WTC11 (cell line): ENCODE measurements around the gene PDE6D. TPM values are rescaled to one million over a fixed set of nuclear protein-coding genes. Genes with fewer than 3 reads are reported as not detected.
A peak's percentile ranks its signal among the peaks of the same experiment; 100 is the strongest.

Experiments
- ATAC-seq: fragments of 200-7000 bp; cut with Tn5 transposase; 2 replicates; pipeline ENCODE4 v1.10.0; 2021; ENCODE audit warnings: mild to moderate bottlenecking, moderate library complexity
- CTCF ChIA-PET: fragments of 300-600 bp; sonication (Branson Sonifier 250); formaldehyde crosslinking; loops from one replicate; lab custom pipeline; 2021; ENCODE audit warnings: antibody characterized with exemption; lab: Charles Lee
- POLR2A ChIA-PET: fragments of 350-600 bp; sonication (Branson Sonifier 250); formaldehyde crosslinking; loops from one replicate; lab custom pipeline; 2021; ENCODE audit warnings: antibody characterized with exemption; lab: Charles Lee
- DNase-seq: peaks from one replicate; pipeline ENCODE4 v3.0.0; 2021; ENCODE audit warnings: low spot score
- H3K27ac Mint-ChIP-seq: 2 replicates; pipeline ENCODE4 v1.8.0; 2021; ENCODE audit warnings: mixed read lengths
- H3K27me3 Mint-ChIP-seq: 2 replicates; pipeline ENCODE4 v1.8.0; 2021; ENCODE audit warnings: low read depth, mild to moderate bottlenecking, moderate library complexity, mixed read lengths
- H3K36me3 Mint-ChIP-seq: 2 replicates; pipeline ENCODE4 v1.8.0; 2021; ENCODE audit warnings: mixed read lengths
- H3K4me1 Mint-ChIP-seq: 2 replicates; pipeline ENCODE4 v1.8.0; 2022; ENCODE audit warnings: mixed read lengths
- H3K4me3 Mint-ChIP-seq: 2 replicates; pipeline ENCODE4 v1.8.0; 2021; ENCODE audit warnings: mild to moderate bottlenecking, moderate library complexity, mixed read lengths
- H3K9me3 Mint-ChIP-seq: 2 replicates; pipeline ENCODE4 v1.8.0; 2021; ENCODE audit warnings: mixed read lengths
- CBFB ChIP-seq: sonication (generic); formaldehyde crosslinking; IDR thresholded peaks from 2 replicates; pipeline ENCODE4 v1.8.1; 2022; ENCODE audit warnings: mild to moderate bottlenecking, low read depth, missing genetic modification reagents
- CREM ChIP-seq: sonication (generic); formaldehyde crosslinking; IDR thresholded peaks from 2 replicates; pipeline ENCODE4 v1.8.1; 2022; ENCODE audit warnings: mild to moderate bottlenecking, missing genetic modification reagents, moderate library complexity
- ELF4 ChIP-seq: sonication (generic); formaldehyde crosslinking; IDR thresholded peaks from 2 replicates; pipeline ENCODE4 v1.8.1; 2022; ENCODE audit warnings: low read depth, mild to moderate bottlenecking, moderate library complexity, missing genetic modification reagents
- FOXJ3 ChIP-seq: sonication (generic); formaldehyde crosslinking; IDR thresholded peaks from 2 replicates; pipeline ENCODE4 v1.9.0; 2021; ENCODE audit warnings: missing genetic modification reagents, mild to moderate bottlenecking, borderline replicate concordance
- FOXK1 ChIP-seq: sonication (generic); formaldehyde crosslinking; IDR thresholded peaks from 2 replicates; pipeline ENCODE4 v1.8.0; 2022; ENCODE audit warnings: mild to moderate bottlenecking, moderate library complexity, missing genetic modification reagents
- FOXP1 ChIP-seq: sonication (generic); formaldehyde crosslinking; IDR thresholded peaks from 2 replicates; pipeline ENCODE4 v1.8.0; 2022; ENCODE audit warnings: missing genetic modification reagents, mild to moderate bottlenecking, moderate library complexity, borderline replicate concordance
- GABPB1 ChIP-seq: sonication (generic); formaldehyde crosslinking; IDR thresholded peaks from 2 replicates; pipeline ENCODE4 v1.8.1; 2023; ENCODE audit warnings: mild to moderate bottlenecking, missing genetic modification reagents
- GRHL2 ChIP-seq: fragments of 250-450 bp; sonication (Bioruptor Pico); IDR thresholded peaks from 2 replicates; pipeline ENCODE4 v1.8.0; 2022; ENCODE audit warnings: mild to moderate bottlenecking, moderate library complexity; ENCODE audit not compliant: insufficient replicate concordance, severe bottlenecking
- HMGA2 ChIP-seq: fragments of 250-450 bp; sonication (Bioruptor Pico); IDR thresholded peaks from 2 replicates; pipeline ENCODE4 v1.4.0; 2021; ENCODE audit warnings: mild to moderate bottlenecking, moderate library complexity
- IRF2 ChIP-seq: sonication (generic); formaldehyde crosslinking; IDR thresholded peaks from 2 replicates; pipeline ENCODE4 v1.8.0; 2022; ENCODE audit warnings: low read depth, missing genetic modification reagents, borderline replicate concordance
- JAZF1 ChIP-seq: fragments of 250-450 bp; sonication (Bioruptor Pico); IDR thresholded peaks from 2 replicates; pipeline ENCODE4 v1.9.0; 2021; ENCODE audit warnings: moderate library complexity, mild to moderate bottlenecking, inconsistent platforms
- MXD4 ChIP-seq: fragments of 250-450 bp; sonication (Bioruptor Pico); IDR thresholded peaks from 2 replicates; pipeline ENCODE4 v1.8.0; 2021; ENCODE audit warnings: mild to moderate bottlenecking, moderate library complexity, borderline replicate concordance
- NFE2L1 ChIP-seq: sonication (generic); formaldehyde crosslinking; IDR thresholded peaks from 2 replicates; pipeline ENCODE4 v1.8.1; 2023; ENCODE audit warnings: missing genetic modification reagents
- NR2C2 ChIP-seq: sonication (generic); formaldehyde crosslinking; IDR thresholded peaks from 2 replicates; pipeline ENCODE4 v1.8.0; 2022; ENCODE audit warnings: mild to moderate bottlenecking, missing genetic modification reagents
- NR3C1 ChIP-seq: sonication (generic); formaldehyde crosslinking; conservative IDR thresholded peaks from 2 replicates; pipeline ENCODE4 v1.8.1; 2023; ENCODE audit warnings: low read depth, mild to moderate bottlenecking, missing genetic modification reagents
- OVOL2 ChIP-seq: fragments of 250-450 bp; sonication (Bioruptor Pico); IDR thresholded peaks from 2 replicates; pipeline ENCODE4 v1.9.0; 2021; ENCODE audit warnings: mild to moderate bottlenecking, borderline replicate concordance
- PRRX2 ChIP-seq: fragments of 250-450 bp; sonication (Bioruptor Pico); IDR thresholded peaks from 2 replicates; pipeline ENCODE4 v1.8.0; 2021; ENCODE audit warnings: mild to moderate bottlenecking
- SOX15 ChIP-seq: fragments of 250-450 bp; sonication (Bioruptor Pico); IDR thresholded peaks from 2 replicates; pipeline ENCODE4 v1.9.0; 2021; ENCODE audit warnings: mild to moderate bottlenecking
- SP1 ChIP-seq: sonication (generic); formaldehyde crosslinking; conservative IDR thresholded peaks from 2 replicates; pipeline ENCODE4 v1.8.1; 2022; ENCODE audit warnings: missing genetic modification reagents
- TCF7 ChIP-seq: sonication (generic); formaldehyde crosslinking; IDR thresholded peaks from 2 replicates; pipeline ENCODE4 v1.8.0; 2022; ENCODE audit warnings: mild to moderate bottlenecking, low read depth, missing genetic modification reagents, moderate library complexity
- TEAD4 ChIP-seq: sonication (generic); formaldehyde crosslinking; IDR thresholded peaks from 2 replicates; pipeline ENCODE4 v1.8.0; 2022; ENCODE audit warnings: mild to moderate bottlenecking, missing genetic modification reagents
- ZNF121 ChIP-seq: sonication (generic); formaldehyde crosslinking; IDR thresholded peaks from 2 replicates; pipeline ENCODE4 v1.8.0; 2023; ENCODE audit warnings: missing genetic modification reagents
- ZNF138 ChIP-seq: sonication (generic); formaldehyde crosslinking; conservative IDR thresholded peaks from 2 replicates; pipeline ENCODE4 v1.8.1; 2022; ENCODE audit warnings: mild to moderate bottlenecking, moderate library complexity, missing genetic modification reagents
- ZNF416 ChIP-seq: fragments of 250-450 bp; sonication (Bioruptor Pico); IDR thresholded peaks from 2 replicates; pipeline ENCODE4 v1.9.0; 2021; ENCODE audit warnings: mild to moderate bottlenecking, inconsistent platforms
- total RNA-seq: library from RNA; stranded (reverse); gene quantifications from 3 replicates; pipeline ENCODE4 v1.2.3, GENCODE V29; 2021
- TF ChIP-seq, protein P1 (sequence below): sonication (generic); formaldehyde crosslinking; IDR thresholded peaks from 2 replicates; pipeline ENCODE4 v1.8.0; 2022; ENCODE audit warnings: mild to moderate bottlenecking, missing genetic modification reagents
- TF ChIP-seq, protein P2 (sequence below): sonication (generic); formaldehyde crosslinking; IDR thresholded peaks from 2 replicates; pipeline ENCODE4 v1.8.1; 2023; ENCODE audit warnings: mild to moderate bottlenecking, missing genetic modification reagents
- TF ChIP-seq, protein P3 (sequence below): fragments of 250-450 bp; sonication (Bioruptor Pico); IDR thresholded peaks from 2 replicates; pipeline ENCODE4 v1.9.0; 2021; ENCODE audit warnings: mild to moderate bottlenecking
- TF ChIP-seq, protein P4 (sequence below): fragments of 250-450 bp; sonication (Bioruptor Pico); IDR thresholded peaks from 2 replicates; pipeline ENCODE4 v1.8.0; 2021; ENCODE audit warnings: mild to moderate bottlenecking
- TF ChIP-seq, protein P5 (sequence below): fragments of 250-450 bp; sonication (Bioruptor Pico); IDR thresholded peaks from 2 replicates; pipeline ENCODE4 v2.1.2; 2022; ENCODE audit warnings: mild to moderate bottlenecking, moderate library complexity
- TF ChIP-seq, protein P6 (sequence below): sonication (generic); formaldehyde crosslinking; IDR thresholded peaks from 2 replicates; pipeline ENCODE4 v1.8.1; 2022; ENCODE audit warnings: mild to moderate bottlenecking, moderate library complexity, missing genetic modification reagents

Gene PDE6D
- total RNA-seq, 1 experiment from 2014 or later: 30.2 TPM

DNA sequence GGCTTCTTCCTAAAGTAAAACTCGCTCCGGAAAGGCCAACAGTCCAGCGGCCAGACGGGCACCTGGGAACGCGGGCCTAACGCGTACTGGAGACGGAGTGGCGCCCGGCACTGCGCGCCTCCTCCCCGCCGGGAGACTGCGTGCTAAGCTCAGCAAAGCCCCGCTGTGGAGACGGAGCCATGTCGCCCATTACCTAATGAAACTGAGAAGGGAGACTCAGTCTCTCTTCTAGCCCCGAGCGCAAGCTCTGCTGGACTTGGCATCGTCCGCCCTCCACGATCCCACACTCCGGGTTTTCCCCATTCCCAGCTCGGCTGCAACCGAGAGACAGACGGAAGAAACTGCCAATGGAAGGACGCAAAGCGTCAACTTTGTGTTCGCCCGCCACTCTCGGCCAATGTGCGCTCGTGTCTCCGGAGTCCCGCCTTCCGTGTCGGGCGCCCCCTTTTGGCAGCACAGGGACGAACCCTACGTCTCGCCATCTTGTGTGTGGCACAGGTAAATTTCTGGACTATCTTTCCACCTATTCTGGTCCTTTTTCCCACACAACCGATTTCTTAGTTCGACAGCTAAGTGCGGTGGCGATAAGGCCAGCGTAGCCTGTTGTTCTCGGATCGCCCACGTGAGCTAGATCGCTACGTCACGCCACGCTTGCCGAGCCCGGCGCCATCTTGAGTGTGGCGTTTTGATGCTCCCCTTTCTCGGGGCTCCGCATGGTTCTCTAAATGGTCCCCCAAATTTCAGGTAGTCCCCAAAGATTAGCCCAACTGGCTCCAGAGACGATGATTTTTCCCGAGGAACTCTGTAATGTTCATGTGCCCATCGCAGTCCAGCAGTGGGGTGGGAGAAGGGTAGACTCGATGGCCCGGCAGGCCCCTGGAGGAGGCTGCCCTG lies 74.1 kb downstream of the PDE6D start:
- POLR2A ChIA-PET: interaction anchor here (0.9 to 4.8 kb wide), 14 partner anchors 8 to 243 kb away, joined by 3 to 72 read pairs (median 7); partner anchors contain the start of gene NCL
- Mint-ChIP-seq H3K4me3 (peak overlapping the region; percentile 88), H3K36me3 (peaks cover 25% of the 10 kb centered on the region), H3K4me1 (peaks cover 19% of the 10 kb centered on the region), H3K9me3 (no peaks in the 10 kb centered on the region), H3K27ac (peak overlapping the region; percentile 100), H3K27me3 (peaks cover 5% of the 10 kb centered on the region; the same call in 1 of the 2 replicates)
- CTCF ChIA-PET: interaction anchor here (0.6 to 4.0 kb wide), 21 partner anchors 10 to 176 kb away, joined by 3 to 39 read pairs (median 5); partner anchors contain the start of gene COPS7B
- ATAC-seq (peak; percentile 58), DNase-seq (peak; percentile 98)
- TF ChIP-seq OVOL2 (no peak), FOXP1 (peak; percentile 77), GABPB1 (peak; percentile 55), NFE2L1 (peak; percentile 89), NR2C2 (no peak), IRF2 (CRISPR knock-in tag) (no peak), ZNF121 (CRISPR knock-in tag) (no peak), SP1 (CRISPR knock-in tag) (peak; percentile 92), GRHL2 (CRISPR knock-in tag) (no peak), SOX15 (CRISPR knock-in tag) (no peak), FOXJ3 (CRISPR knock-in tag) (no peak), CREM (peak; percentile 84; the same call in 1 of the 2 replicates), FOXK1 (CRISPR knock-in tag) (peak; percentile 82; the same call in 1 of the 2 replicates), MXD4 (CRISPR knock-in tag) (no peak), TCF7 (peak; percentile 36; the same call in 1 of the 2 replicates), TEAD4 (CRISPR knock-in tag) (no peak), NR3C1 (CRISPR knock-in tag) (no peak), ZNF138 (CRISPR knock-in tag) (no peak), ELF4 (CRISPR knock-in tag) (no peak), ZNF416 (CRISPR knock-in tag) (no peak), HMGA2 (CRISPR knock-in tag) (no peak), JAZF1 (CRISPR knock-in tag) (no peak), PRRX2 (no peak), CBFB (CRISPR knock-in tag) (no peak)
- TF ChIP-seq, protein P1, sequence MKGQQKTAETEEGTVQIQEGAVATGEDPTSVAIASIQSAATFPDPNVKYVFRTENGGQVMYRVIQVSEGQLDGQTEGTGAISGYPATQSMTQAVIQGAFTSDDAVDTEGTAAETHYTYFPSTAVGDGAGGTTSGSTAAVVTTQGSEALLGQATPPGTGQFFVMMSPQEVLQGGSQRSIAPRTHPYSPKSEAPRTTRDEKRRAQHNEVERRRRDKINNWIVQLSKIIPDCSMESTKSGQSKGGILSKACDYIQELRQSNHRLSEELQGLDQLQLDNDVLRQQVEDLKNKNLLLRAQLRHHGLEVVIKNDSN (CRISPR knock-in tag): peak; percentile 74
- TF ChIP-seq, protein P2, sequence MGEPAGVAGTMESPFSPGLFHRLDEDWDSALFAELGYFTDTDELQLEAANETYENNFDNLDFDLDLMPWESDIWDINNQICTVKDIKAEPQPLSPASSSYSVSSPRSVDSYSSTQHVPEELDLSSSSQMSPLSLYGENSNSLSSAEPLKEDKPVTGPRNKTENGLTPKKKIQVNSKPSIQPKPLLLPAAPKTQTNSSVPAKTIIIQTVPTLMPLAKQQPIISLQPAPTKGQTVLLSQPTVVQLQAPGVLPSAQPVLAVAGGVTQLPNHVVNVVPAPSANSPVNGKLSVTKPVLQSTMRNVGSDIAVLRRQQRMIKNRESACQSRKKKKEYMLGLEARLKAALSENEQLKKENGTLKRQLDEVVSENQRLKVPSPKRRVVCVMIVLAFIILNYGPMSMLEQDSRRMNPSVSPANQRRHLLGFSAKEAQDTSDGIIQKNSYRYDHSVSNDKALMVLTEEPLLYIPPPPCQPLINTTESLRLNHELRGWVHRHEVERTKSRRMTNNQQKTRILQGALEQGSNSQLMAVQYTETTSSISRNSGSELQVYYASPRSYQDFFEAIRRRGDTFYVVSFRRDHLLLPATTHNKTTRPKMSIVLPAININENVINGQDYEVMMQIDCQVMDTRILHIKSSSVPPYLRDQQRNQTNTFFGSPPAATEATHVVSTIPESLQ (CRISPR knock-in tag): no peak
- TF ChIP-seq, protein P3, sequence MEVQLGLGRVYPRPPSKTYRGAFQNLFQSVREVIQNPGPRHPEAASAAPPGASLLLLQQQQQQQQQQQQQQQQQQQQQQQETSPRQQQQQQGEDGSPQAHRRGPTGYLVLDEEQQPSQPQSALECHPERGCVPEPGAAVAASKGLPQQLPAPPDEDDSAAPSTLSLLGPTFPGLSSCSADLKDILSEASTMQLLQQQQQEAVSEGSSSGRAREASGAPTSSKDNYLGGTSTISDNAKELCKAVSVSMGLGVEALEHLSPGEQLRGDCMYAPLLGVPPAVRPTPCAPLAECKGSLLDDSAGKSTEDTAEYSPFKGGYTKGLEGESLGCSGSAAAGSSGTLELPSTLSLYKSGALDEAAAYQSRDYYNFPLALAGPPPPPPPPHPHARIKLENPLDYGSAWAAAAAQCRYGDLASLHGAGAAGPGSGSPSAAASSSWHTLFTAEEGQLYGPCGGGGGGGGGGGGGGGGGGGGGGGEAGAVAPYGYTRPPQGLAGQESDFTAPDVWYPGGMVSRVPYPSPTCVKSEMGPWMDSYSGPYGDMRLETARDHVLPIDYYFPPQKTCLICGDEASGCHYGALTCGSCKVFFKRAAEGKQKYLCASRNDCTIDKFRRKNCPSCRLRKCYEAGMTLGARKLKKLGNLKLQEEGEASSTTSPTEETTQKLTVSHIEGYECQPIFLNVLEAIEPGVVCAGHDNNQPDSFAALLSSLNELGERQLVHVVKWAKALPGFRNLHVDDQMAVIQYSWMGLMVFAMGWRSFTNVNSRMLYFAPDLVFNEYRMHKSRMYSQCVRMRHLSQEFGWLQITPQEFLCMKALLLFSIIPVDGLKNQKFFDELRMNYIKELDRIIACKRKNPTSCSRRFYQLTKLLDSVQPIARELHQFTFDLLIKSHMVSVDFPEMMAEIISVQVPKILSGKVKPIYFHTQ: no peak; the same call in 1 of the 2 replicates
- TF ChIP-seq, protein P4, sequence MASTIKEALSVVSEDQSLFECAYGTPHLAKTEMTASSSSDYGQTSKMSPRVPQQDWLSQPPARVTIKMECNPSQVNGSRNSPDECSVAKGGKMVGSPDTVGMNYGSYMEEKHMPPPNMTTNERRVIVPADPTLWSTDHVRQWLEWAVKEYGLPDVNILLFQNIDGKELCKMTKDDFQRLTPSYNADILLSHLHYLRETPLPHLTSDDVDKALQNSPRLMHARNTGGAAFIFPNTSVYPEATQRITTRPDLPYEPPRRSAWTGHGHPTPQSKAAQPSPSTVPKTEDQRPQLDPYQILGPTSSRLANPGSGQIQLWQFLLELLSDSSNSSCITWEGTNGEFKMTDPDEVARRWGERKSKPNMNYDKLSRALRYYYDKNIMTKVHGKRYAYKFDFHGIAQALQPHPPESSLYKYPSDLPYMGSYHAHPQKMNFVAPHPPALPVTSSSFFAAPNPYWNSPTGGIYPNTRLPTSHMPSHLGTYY: no peak
- TF ChIP-seq, protein P5, sequence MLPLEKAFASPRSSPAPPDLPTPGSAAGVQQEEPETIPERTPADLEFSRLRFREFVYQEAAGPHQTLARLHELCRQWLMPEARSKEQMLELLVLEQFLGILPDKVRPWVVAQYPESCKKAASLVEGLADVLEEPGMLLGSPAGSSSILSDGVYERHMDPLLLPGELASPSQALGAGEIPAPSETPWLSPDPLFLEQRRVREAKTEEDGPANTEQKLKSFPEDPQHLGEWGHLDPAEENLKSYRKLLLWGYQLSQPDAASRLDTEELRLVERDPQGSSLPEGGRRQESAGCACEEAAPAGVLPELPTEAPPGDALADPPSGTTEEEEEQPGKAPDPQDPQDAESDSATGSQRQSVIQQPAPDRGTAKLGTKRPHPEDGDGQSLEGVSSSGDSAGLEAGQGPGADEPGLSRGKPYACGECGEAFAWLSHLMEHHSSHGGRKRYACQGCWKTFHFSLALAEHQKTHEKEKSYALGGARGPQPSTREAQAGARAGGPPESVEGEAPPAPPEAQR: no peak
- TF ChIP-seq, protein P6, sequence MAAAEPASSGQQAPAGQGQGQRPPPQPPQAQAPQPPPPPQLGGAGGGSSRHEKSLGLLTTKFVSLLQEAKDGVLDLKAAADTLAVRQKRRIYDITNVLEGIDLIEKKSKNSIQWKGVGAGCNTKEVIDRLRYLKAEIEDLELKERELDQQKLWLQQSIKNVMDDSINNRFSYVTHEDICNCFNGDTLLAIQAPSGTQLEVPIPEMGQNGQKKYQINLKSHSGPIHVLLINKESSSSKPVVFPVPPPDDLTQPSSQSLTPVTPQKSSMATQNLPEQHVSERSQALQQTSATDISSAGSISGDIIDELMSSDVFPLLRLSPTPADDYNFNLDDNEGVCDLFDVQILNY (CRISPR knock-in tag): no peak; the same call in 1 of the 2 replicates
